Measurements from ENCODE around the gene EIF4ENIF1. TPM values are rescaled to one million over a fixed set of nuclear protein-coding genes. Genes with fewer than 3 reads are reported as not detected.
A peak's percentile ranks its signal among the peaks of the same experiment; 100 is the strongest.

The EIF4ENIF1 gene
- total and polyA plus RNA-seq, 9 of the 15 experiments (the other 6 are each of a cell fraction or from before 2014, with no cell fraction given) = 2.5 to 24.9 (median 15.8) TPM

DNA sequence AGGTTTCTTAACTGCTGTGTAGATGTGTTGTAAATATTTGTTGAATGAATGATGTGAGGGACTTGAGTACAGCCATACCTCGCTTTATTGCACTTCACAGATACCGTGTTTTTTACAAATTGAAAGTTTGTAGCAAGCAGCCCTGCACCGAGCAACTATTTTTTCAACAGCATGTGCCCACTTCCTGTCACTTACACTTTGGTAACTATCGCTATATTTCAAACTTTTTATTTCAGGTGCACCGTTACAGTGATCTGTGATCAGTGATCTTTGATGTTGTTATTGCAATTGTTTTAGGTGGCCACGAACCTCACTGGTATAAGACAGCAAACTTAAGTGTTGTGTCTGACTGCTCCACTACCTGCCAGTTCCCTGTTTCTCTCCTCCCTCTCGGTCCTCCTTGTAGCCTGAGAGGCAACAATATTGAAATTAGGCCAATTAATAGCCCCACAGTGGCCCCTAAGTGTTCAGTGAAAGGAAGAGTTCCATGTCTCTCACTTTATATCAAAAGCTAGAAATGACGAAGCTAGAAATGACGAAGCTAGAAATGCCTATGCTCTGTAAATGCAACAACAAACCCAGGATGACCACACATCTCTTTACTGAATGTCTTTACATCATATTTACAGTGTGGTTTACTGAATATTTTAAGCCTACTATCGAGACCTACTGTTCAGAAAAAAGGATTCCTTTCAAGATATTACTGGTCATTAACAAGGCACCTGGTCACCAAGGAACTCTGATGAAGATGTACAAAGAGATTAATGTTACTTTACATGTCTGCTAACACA lies 7.7 kb upstream of the EIF4ENIF1 start:
- peaks cover 3% of the 10 kb centered on the region; the same call in 2 of the 3 replicates for H3K36me3 ChIP-seq (ENCODE audit: control insufficient read depth, insufficient read depth, low read length)
- no peak for TF ChIP-seq POLR2B (IDR thresholded peaks at IDR 0.05; ENCODE audit: low read depth, partially characterized antibody)
- no peak for TF ChIP-seq ZNF551 (CRISPR knock-in tag; IDR thresholded peaks at IDR 0.05)
- TF ChIP-seq ARNT (IDR thresholded peaks at IDR 0.05) = no peak
- no peak for TF ChIP-seq RFX7 (CRISPR knock-in tag; IDR thresholded peaks at IDR 0.05)
- TF ChIP-seq U2AF2 (optimal IDR thresholded peaks at IDR 0.05; ENCODE audit: low read depth, low read length) = no peak
- TF ChIP-seq ZNF76 (CRISPR knock-in tag; IDR thresholded peaks at IDR 0.05; ENCODE audit: borderline replicate concordance) = no peak
- TF ChIP-seq FOXP1 (CRISPR knock-in tag; IDR thresholded peaks at IDR 0.05) = no peak
- no peak for TF ChIP-seq ILF3 (IDR thresholded peaks at IDR 0.05; ENCODE audit: borderline replicate concordance)
- TF ChIP-seq ZBTB9 (CRISPR knock-in tag; IDR thresholded peaks at IDR 0.05) = no peak
- no peak for TF ChIP-seq ASH1L (IDR thresholded peaks at IDR 0.05; ENCODE audit: borderline replicate concordance, low read depth, partially characterized antibody)
- TF ChIP-seq FUS (optimal IDR thresholded peaks at IDR 0.05; ENCODE audit: low read depth, low read length) = no peak
- TF ChIP-seq GABPB1 (CRISPR knock-in tag; IDR thresholded peaks at IDR 0.05) = no peak
- TF ChIP-seq CHD4 (IDR thresholded peaks at IDR 0.05; ENCODE audit: insufficient read depth, insufficient replicate concordance, low read depth, low read length, poor library complexity, severe bottlenecking) = no peak
- no peaks in the 10 kb centered on the region for H4K20me1 ChIP-seq (replicated peaks; ENCODE audit: control insufficient read depth, insufficient read depth, low read length)
- 12% methylated on average over 8 of the region's 10 CpGs for WGBS (ENCODE audit: insufficient coverage, low coverage, missing lambda C conversion rate)
- H3K4me2 ChIP-seq (ENCODE audit: insufficient read depth, low read length) = peak overlapping the region; percentile 87
- H3K4me3 ChIP-seq = peak overlapping the region; percentile 90
- ATAC-seq (no peak), DNase-seq (ENCODE audit: extremely low read depth in 1 of 4, low spot score in 3 of 4) (no peak), FAIRE-seq (peak; percentile 65)
- peak overlapping the region; percentile 77 to 91 for H3K9ac ChIP-seq (ENCODE audit: insufficient read depth in 1 of 2, low read depth in 2 of 2, low read length in 2 of 2)
- POLR2A ChIA-PET = no interaction called here
- CTCF ChIA-PET (ENCODE audit: low intra/inter-chr PET ratio) = no interaction called here
- intact Hi-C loops (cut with micrococcal nuclease) = no loop called here
- in situ Hi-C loops (cut with MboI) = no loop called here
- no peaks in the 10 kb centered on the region for H3K27me3 ChIP-seq (ENCODE audit: control insufficient read depth in 2 of 2, insufficient read depth in 2 of 2, low read length in 2 of 2)
- H3K9me1 ChIP-seq (ENCODE audit: control insufficient read depth, insufficient read depth, low read length) = no peaks in the 10 kb centered on the region
- H3K4me1 ChIP-seq (replicated peaks in 1 of 2; ENCODE audit: control insufficient read depth in 2 of 2, insufficient read depth in 2 of 2, low read length in 2 of 2) = peaks cover 9 to 16% of the 10 kb centered on the region in 2 experiments; a peak in 4 of 5 replicates
- H3K9me3 ChIP-seq (replicated peaks; ENCODE audit: control insufficient read depth, insufficient read depth, low read depth, low read length) = no peaks in the 10 kb centered on the region
- peak overlapping the region; percentile 70 for H3K27ac ChIP-seq (ENCODE audit: extremely low read depth, low read depth, low read length)
- H2AFZ ChIP-seq (ENCODE audit: low read depth, low read length) = peak overlapping the region; percentile 97
- TSS peak; percentile 69 for BruUV-seq (replicated peaks)
- H3K79me2 ChIP-seq (ENCODE audit: control insufficient read depth, insufficient read depth, low read length) = peaks cover 16% of the 10 kb centered on the region
